ENCODE data around the gene SLC39A11. TPM values are rescaled to one million over a fixed set of nuclear protein-coding genes. Genes with fewer than 3 reads are reported as not detected.

The SLC39A11 gene
- total RNA-seq, 2 experiments from 2014 or later: 25.6 to 51.5 TPM

GRCh38 chr17:72948115-72948514 is 144.4 kb downstream of the SLC39A11 start:
- Histone ChIP-seq H3K9me3 (ENCODE audit: low read length) (no peaks in the 10 kb centered on the region), H3K27ac (ENCODE audit: low read depth, low read length, poor library complexity, severe bottlenecking) (no peak overlapping the region), H4K20me1 (ENCODE audit: insufficient read depth, low read length) (no peaks in the 10 kb centered on the region), H3K9me2 (ENCODE audit: insufficient read depth, low read length) (no peaks in the 10 kb centered on the region), H3K4me3 (ENCODE audit: low read depth, low read length, poor library complexity, severe bottlenecking) (no peak overlapping the region), H3K4me1 (ENCODE audit: insufficient read depth, low read length, poor library complexity, severe bottlenecking) (no peaks in the 10 kb centered on the region), H3K36me3 (ENCODE audit: insufficient read depth, low read length) (no peaks in the 10 kb centered on the region; the same call in 1 of the 2 replicates), H2AFZ (ENCODE audit: low read length) (no peak overlapping the region), H3K79me2 (ENCODE audit: insufficient read depth, low read depth, low read length) (no peaks in the 10 kb centered on the region), H3K4me2 (ENCODE audit: low read length) (no peak overlapping the region)
- intact Hi-C loops (cut with micrococcal nuclease; ENCODE audit: unreplicated experiment): no loop called here
- TF ChIP-seq CTCF (conservative IDR thresholded peaks at IDR 0.05; ENCODE audit: low read length) (no peak), EZH2phosphoT487 (IDR thresholded peaks at IDR 0.05; ENCODE audit: borderline replicate concordance, low read depth, low read length) (no peak)
- no TSS peak for BruUV-seq (replicated peaks)
- POLR2A ChIA-PET: interaction anchor here (0.6 kb wide), 2 partner anchors 51 to 284 kb away, joined by 4 to 7 read pairs; no protein-coding TSS in a partner anchor
- CTCF ChIA-PET (ENCODE audit: unreplicated experiment): no interaction called here
- DNase-seq (ENCODE audit: low spot score): no peak

GRCh38 chr17:72947475-72947874 is 145.0 kb downstream of the SLC39A11 start:
- Histone ChIP-seq H4K20me1 (ENCODE audit: insufficient read depth, low read length) (no peaks in the 10 kb centered on the region), H3K79me2 (ENCODE audit: insufficient read depth, low read depth, low read length) (no peaks in the 10 kb centered on the region), H3K4me3 (ENCODE audit: low read depth, low read length, poor library complexity, severe bottlenecking) (no peak overlapping the region), H3K27ac (ENCODE audit: low read depth, low read length, poor library complexity, severe bottlenecking) (no peak overlapping the region), H3K36me3 (ENCODE audit: insufficient read depth, low read length) (no peaks in the 10 kb centered on the region; the same call in 1 of the 2 replicates), H2AFZ (ENCODE audit: low read length) (no peak overlapping the region), H3K9me2 (ENCODE audit: insufficient read depth, low read length) (no peaks in the 10 kb centered on the region), H3K4me2 (ENCODE audit: low read length) (no peak overlapping the region), H3K9me3 (ENCODE audit: low read length) (no peaks in the 10 kb centered on the region), H3K4me1 (ENCODE audit: insufficient read depth, low read length, poor library complexity, severe bottlenecking) (no peaks in the 10 kb centered on the region)
- ChIA-PET CTCF (ENCODE audit: unreplicated experiment) (interaction anchor here (0.6 kb wide), 1 partner anchor 76 kb away, joined by 3 read pairs; no protein-coding TSS in a partner anchor), POLR2A (no interaction called here)
- intact Hi-C loops (cut with micrococcal nuclease; ENCODE audit: unreplicated experiment): no loop called here
- TF ChIP-seq CTCF (conservative IDR thresholded peaks at IDR 0.05; ENCODE audit: low read length) (no peak), EZH2phosphoT487 (IDR thresholded peaks at IDR 0.05; ENCODE audit: borderline replicate concordance, low read depth, low read length) (no peak)
- no peak for DNase-seq (ENCODE audit: low spot score)
- no TSS peak for BruUV-seq (replicated peaks)

- intact Hi-C loops (cut with micrococcal nuclease; ENCODE audit: unreplicated experiment): no loop called here
- Histone ChIP-seq H3K4me3 (ENCODE audit: low read depth, low read length, poor library complexity, severe bottlenecking) (no peak overlapping the region), H3K27ac (ENCODE audit: low read depth, low read length, poor library complexity, severe bottlenecking) (no peak overlapping the region), H3K9me3 (ENCODE audit: low read length) (no peaks in the 10 kb centered on the region), H3K4me1 (ENCODE audit: insufficient read depth, low read length, poor library complexity, severe bottlenecking) (no peaks in the 10 kb centered on the region), H3K9me2 (ENCODE audit: insufficient read depth, low read length) (no peaks in the 10 kb centered on the region), H3K4me2 (ENCODE audit: low read length) (no peak overlapping the region), H3K36me3 (ENCODE audit: insufficient read depth, low read length) (no peaks in the 10 kb centered on the region; the same call in 1 of the 2 replicates), H4K20me1 (ENCODE audit: insufficient read depth, low read length) (no peaks in the 10 kb centered on the region), H3K79me2 (ENCODE audit: insufficient read depth, low read depth, low read length) (no peaks in the 10 kb centered on the region), H2AFZ (ENCODE audit: low read length) (no peak overlapping the region)
- DNase-seq (ENCODE audit: low spot score): no peak
- TF ChIP-seq EZH2phosphoT487 (IDR thresholded peaks at IDR 0.05; ENCODE audit: borderline replicate concordance, low read depth, low read length): no peak
- no peak for TF ChIP-seq CTCF (conservative IDR thresholded peaks at IDR 0.05; ENCODE audit: low read length)
- ChIA-PET POLR2A (no interaction called here), CTCF (ENCODE audit: unreplicated experiment) (no interaction called here)
- no TSS peak for BruUV-seq (replicated peaks)
Measured at GRCh38 chr17:72946696-72947095, 145.8 kb downstream of the SLC39A11 start.

All from OCI-LY7 (cell line).